ENCODE data around the gene QKI.

DNA sequence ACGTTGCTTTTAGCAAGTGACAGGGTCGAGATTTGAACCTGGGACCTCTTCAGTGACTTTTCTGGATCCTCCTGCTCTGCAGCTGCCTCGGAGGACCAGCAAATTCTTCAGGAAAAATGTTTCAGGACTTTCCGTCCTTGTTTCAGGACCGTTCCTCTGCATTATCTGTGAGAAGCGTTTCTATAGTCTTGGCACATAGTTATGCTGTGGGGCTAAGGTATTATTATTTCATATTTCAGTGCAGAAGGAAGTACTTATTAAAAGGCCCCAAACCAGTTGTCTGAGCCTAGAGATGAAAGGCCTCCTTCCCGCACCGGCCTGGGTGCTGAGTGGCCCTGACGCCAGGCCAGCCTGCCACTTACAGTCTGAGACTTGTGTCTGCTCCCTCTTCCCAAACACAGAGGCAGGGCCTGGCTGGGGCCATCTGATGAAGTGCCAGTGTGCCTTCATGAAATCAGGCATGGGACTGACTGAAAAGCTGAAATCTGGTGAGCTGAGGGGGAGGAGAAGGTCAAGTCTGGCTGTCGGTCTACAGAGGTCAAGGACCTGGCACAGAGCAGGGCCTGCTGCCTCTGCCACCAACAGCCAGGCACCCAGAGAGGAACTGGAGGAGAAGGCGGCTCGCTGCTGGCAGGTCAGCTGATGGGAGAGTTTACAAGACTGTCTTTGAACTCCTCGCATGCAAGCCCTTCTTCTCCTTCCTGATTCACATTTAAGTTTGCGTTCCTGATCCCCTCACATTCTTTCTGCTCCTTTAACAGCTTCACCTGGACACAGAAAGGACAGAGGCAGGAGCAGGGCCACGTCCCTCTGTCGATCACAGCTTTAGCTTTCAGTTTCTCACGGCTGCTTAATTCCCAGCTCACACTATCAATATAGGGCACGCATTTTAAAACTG, 8.9 kb upstream of the QKI start:
- TF ChIP-seq JUN (IDR thresholded peaks at IDR 0.05; ENCODE audit: borderline replicate concordance, insufficient read depth, insufficient read length, low read depth) (no peak), POLR2AphosphoS5 (IDR thresholded peaks at IDR 0.05; ENCODE audit: insufficient read depth, low read depth, low read length) (no peak), POLR2A (IDR thresholded peaks at IDR 0.05; ENCODE audit: low read depth, low read length) (no peak)
- TF ChIP-seq, protein P1, sequence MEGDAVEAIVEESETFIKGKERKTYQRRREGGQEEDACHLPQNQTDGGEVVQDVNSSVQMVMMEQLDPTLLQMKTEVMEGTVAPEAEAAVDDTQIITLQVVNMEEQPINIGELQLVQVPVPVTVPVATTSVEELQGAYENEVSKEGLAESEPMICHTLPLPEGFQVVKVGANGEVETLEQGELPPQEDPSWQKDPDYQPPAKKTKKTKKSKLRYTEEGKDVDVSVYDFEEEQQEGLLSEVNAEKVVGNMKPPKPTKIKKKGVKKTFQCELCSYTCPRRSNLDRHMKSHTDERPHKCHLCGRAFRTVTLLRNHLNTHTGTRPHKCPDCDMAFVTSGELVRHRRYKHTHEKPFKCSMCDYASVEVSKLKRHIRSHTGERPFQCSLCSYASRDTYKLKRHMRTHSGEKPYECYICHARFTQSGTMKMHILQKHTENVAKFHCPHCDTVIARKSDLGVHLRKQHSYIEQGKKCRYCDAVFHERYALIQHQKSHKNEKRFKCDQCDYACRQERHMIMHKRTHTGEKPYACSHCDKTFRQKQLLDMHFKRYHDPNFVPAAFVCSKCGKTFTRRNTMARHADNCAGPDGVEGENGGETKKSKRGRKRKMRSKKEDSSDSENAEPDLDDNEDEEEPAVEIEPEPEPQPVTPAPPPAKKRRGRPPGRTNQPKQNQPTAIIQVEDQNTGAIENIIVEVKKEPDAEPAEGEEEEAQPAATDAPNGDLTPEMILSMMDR (IDR thresholded peaks at IDR 0.05; ENCODE audit: extremely low read depth in 1 of 2, insufficient read depth in 1 of 2, low read depth in 1 of 2, low read length in 2 of 2): no peak

Data from endothelial cell of umbilical vein (primary cell).